Heart left ventricle (tissue), 13 donors: ENCODE results near the gene MICU1.

Experiments
- CTCF ChIP-seq, 12 donors: fragments of 200-600 bp; sonication (generic) in 4 of 12; IDR thresholded peaks; one replicate each; pipeline versions ENCODE4 v1.5.0 to v1.8.0; 2018 to 2022; ENCODE audit warnings: antibody characterized with exemption in 12 of 12, mild to moderate bottlenecking in 5 of 12
- POLR2A ChIP-seq, 2 donors: fragments of 450-650 bp; IDR thresholded peaks; one replicate each; pipeline ENCODE4 v1.6.1; 2017; ENCODE audit warnings: antibody characterized with exemption in 2 of 2, mild to moderate bottlenecking in 2 of 2, moderate library complexity in 2 of 2
- donor health status: ischemic (EF 13 %, LVEDD 7.1; RV severe dilation, severe dysfunction).
- donor health status: DM: no; HTN: yes; CAD: no.
- donor health status: DM: no; HTN: no; CAD: no.
- donor health status: ischemic (EF 25% LVEDD 6.9; RV normal size, moderate dysfunction).
- donor health status: ischemic (EF 25% LVEDD 5.7; RV mildly dilated, moderate dysfunction).
- donor health status: ischemic (EF 35%, LVEDD 5.7; RV mildly dilated, moderate dysfunction).
- donor health status: nonischemic (EF 11% LVEDD 7.7; RV severe dilation, severe dysfunction).
- donor health status: DM: yes; HTN: yes; CAD: no.
- donor health status: PGD.
- donor health status: ischemic (EF 29% LVEDD 5.4; RV normal size, mild dysfunction).
- donor health status: nonischemic (EF 23%, LVEDD 6.1; RV moderate dilation, normal function).

GRCh38 chr10:72663971-72664370, 38.1 kb upstream of the MICU1 start:
- TF ChIP-seq CTCF (IDR thresholded peaks at IDR 0.05) (no peak), POLR2A (IDR thresholded peaks at IDR 0.05) (no peak)
